Adrenal gland (tissue), 12 donors: ENCODE measurements around the gene PTK7. TPM values are rescaled to one million over a fixed set of nuclear protein-coding genes. Genes with fewer than 3 reads are reported as not detected.
A peak's percentile ranks its signal among the peaks of the same experiment; 100 is the strongest.

Source experiments
- DNase-seq, 7 donors: peaks; one replicate each; pipeline ENCODE4 v3.0.0-alpha.2; 2019 to 2020
- H3K27ac ChIP-seq, 5 donors: fragments of 200-600 bp; sonication (generic) in 4 of 5; 1 replicate in 3 of 5; 2 replicates in 2 of 5; pipeline versions ENCODE4 v1.5.1 to v1.8.0; 2016 to 2020; ENCODE audit warnings: mild to moderate bottlenecking in 1 of 5
- H3K27me3 ChIP-seq: fragments of 200-600 bp; 2 replicates; pipeline ENCODE4 v1.8.0; 2021
- H3K36me3 ChIP-seq, 2 donors: fragments of 200-600 bp; replicated peaks in 1 of 2; 1 replicate in 1 of 2; 2 replicates in 1 of 2; pipeline versions ENCODE4 v1.5.1 to v1.8.0; 2018 to 2022
- H3K4me1 ChIP-seq, 2 donors: fragments of 200-600 bp; replicated peaks in 1 of 2; 1 replicate in 1 of 2; 2 replicates in 1 of 2; pipeline versions ENCODE4 v1.5.1 to v1.8.0; 2018 to 2021
- H3K4me3 ChIP-seq, 4 donors: fragments of 200-600 bp; sonication (generic) in 3 of 4; one replicate each; pipeline ENCODE4 v1.5.1; 2016 to 2018
- H3K9me3 ChIP-seq, 3 donors: fragments of 200-600 bp; sonication (generic) in 1 of 3; replicated peaks in 1 of 3; 1 replicate in 2 of 3; 2 replicates in 1 of 3; pipeline versions ENCODE4 v1.5.1 to v1.8.0; 2016 to 2021
- CTCF ChIP-seq, 6 experiments: fragments of 450-650 bp in 4 of 6; fragments of 200-600 bp in 2 of 6; sonication (generic) in 1 of 6; IDR thresholded peaks; 1 replicate in 5 of 6; 2 replicates in 1 of 6; pipeline versions ENCODE4 v1.5.1 to v1.8.0; 2016 to 2021; ENCODE audit warnings: antibody characterized with exemption in 6 of 6, mild to moderate bottlenecking in 2 of 6, moderate library complexity in 1 of 6
- POLR2A ChIP-seq, 2 donors: fragments of 450-650 bp; IDR thresholded peaks; one replicate each; pipeline ENCODE4 v1.6.1; 2017; ENCODE audit warnings: antibody characterized with exemption in 2 of 2, mild to moderate bottlenecking in 2 of 2, moderate library complexity in 1 of 2
- WGBS, 4 donors: extraction: QIAGEN DNeasy Blood & Tissue Kit in 2 of 4; methylation state at CpG; one replicate each; pipeline versions ENCODE4 v1.1.5 to v1.1.7; 2013 to 2017; 5-methylcytosine and 5-hydroxymethylcytosine counted together
- intact Hi-C, 2 donors: fragments of 100-400 bp; cut with DNase I; formaldehyde crosslinking; loops; one replicate each; pipeline versions ENCODE4 v1.14.1 to v1.15.0; 2022 to 2023
- polyA plus RNA-seq, 3 donors: library from polyadenylated mRNA; stranded (reverse); fragments of 200-250 nt in 2 of 3; fragments of 350-450 nt in 1 of 3; fragmentation: Illumina TruSeq in 1 of 3; extraction: RNeasy Lipid Tissue Mini Kit (QIAGEN cat#74804) in 1 of 3; gene quantifications; one replicate each; pipeline ENCODE4 v1.2.3, GENCODE V29; 2013 to 2014
- total RNA-seq, 9 donors: library from RNA; depleted of rRNA in 4 of 9; stranded (reverse); fragments of >200 nt in 4 of 9; fragments of 120-200 nt in 1 of 9; fragmentation: NEBNext Ultra II Directional in 1 of 9; extraction: Animal tissue kit (Norgen Biotek cat#: 25700) in 1 of 9; gene quantifications; one replicate each; pipeline versions ENCODE4 v1.1.0 to v1.2.4, GENCODE V29; 2013 to 2023
- donor health status: healthy with polysubstance abuse.
- donor health status: Bipolar disorder and iron deficiency.
- donor health status: DM: yes; HTN: yes; CAD: no.
- donor health status: DM: no; HTN: no; CAD: no.
- donor health status: DM: no; HTN: no; CAD: no.
- donor health status: DM: yes; HTN: yes; CAD: no.

PTK7 gene
- total and polyA plus RNA-seq, 12 donors: 2.8 to 16.7 (median 8.2) TPM

GRCh38 chr6:43052225-43052841 lies 23.8 kb upstream of the PTK7 start:
- peak overlapping the region in 3 of 5 donors; percentile 61 to 89 (median 87) for H3K27ac ChIP-seq
- peaks cover 0 to 47% of the 10 kb centered on the region in 2 donors for H3K36me3 ChIP-seq
- DNase-seq: no peak
- peak overlapping the region in 1 of 4 donors; percentile 64 for H3K4me3 ChIP-seq
- 84 to 95% (median 91%) methylated on average over 13 to 19 of the region's 19 CpGs for WGBS, 4 donors
- TF ChIP-seq POLR2A (IDR thresholded peaks at IDR 0.05) (peak in 1 of 2 donors; percentile 7), CTCF (IDR thresholded peaks at IDR 0.05) (no peak)
- intact Hi-C loops: no loop called here
- H3K27me3 ChIP-seq: no peaks in the 10 kb centered on the region
- peaks cover 10 to 12% of the 10 kb centered on the region in 2 donors for H3K4me1 ChIP-seq
- H3K9me3 ChIP-seq: no peaks in the 10 kb centered on the region

- no peaks in the 10 kb centered on the region for H3K27me3 ChIP-seq
- H3K4me1 ChIP-seq: peaks cover 10 to 12% of the 10 kb centered on the region in 2 donors
- intact Hi-C loops: no loop called here
- TF ChIP-seq POLR2A (IDR thresholded peaks at IDR 0.05): no peak
- TF ChIP-seq CTCF (IDR thresholded peaks at IDR 0.05): no peak
- H3K36me3 ChIP-seq: peaks cover 0 to 48% of the 10 kb centered on the region in 2 donors
- H3K9me3 ChIP-seq: no peaks in the 10 kb centered on the region
- H3K27ac ChIP-seq: peak overlapping the region; percentile 34 to 89 (median 87)
- DNase-seq: peak in 3 of 7 donors; percentile 29 to 44 (median 31)
- 11 to 18% (median 11%) methylated on average over 17 to 22 of the region's 22 CpGs for WGBS, 4 donors
- H3K4me3 ChIP-seq: peak overlapping the region; percentile 29 to 86 (median 66)
Measured at GRCh38 chr6:43052842-43053544, 23.1 kb upstream of the PTK7 start.

GRCh38 chr6:43053545-43054205 lies 22.4 kb upstream of the PTK7 start, which contains the start of gene CUL7:
TSS of gene CUL7 (minus strand) at chr6:43053851. CDS start at chr6:43052788, 1,063 bp downstream.
- Histone ChIP-seq H3K4me3 (peak within 1 kb of the TSS; percentile 29 to 86 (median 66)), H3K36me3 (peaks cover 0 to 42% of the 10 kb centered on the region in 2 donors), H3K9me3 (no peaks in the 10 kb centered on the region), H3K27ac (peak within 1 kb of the TSS; percentile 47 to 89 (median 87)), H3K27me3 (no peaks in the 10 kb centered on the region), H3K4me1 (peaks cover 16 to 18% of the 10 kb centered on the region in 2 donors)
- peak; percentile 73 for TF ChIP-seq POLR2A (IDR thresholded peaks at IDR 0.05)
- TF ChIP-seq CTCF (IDR thresholded peaks at IDR 0.05): no peak
- 1 to 3% (median 1%) methylated on average over 10 to 42 of the region's 45 CpGs for WGBS, 4 donors
- peak; percentile 90 to 96 (median 94) for DNase-seq
- intact Hi-C loops: no loop called here
